AG10803 (cell line): ENCODE measurements around the gene TNFRSF1A.

Source experiments
- DNase-seq: peaks from one replicate; pipeline ENCODE4 v3.0.0; 2010; ENCODE audit warnings: low read depth
- H3K4me3 ChIP-seq: 2 replicates; pipeline ENCODE4 v1.5.1; 2011; ENCODE audit warnings: mild to moderate bottlenecking, low read length, control low read depth
- CTCF ChIP-seq: conservative IDR thresholded peaks from 2 replicates; pipeline ENCODE4 v1.5.1; 2011; ENCODE audit warnings: mild to moderate bottlenecking, low read length, control low read depth, inconsistent platforms

Gene TNFRSF1A

GRCh38 chr12:6355491-6356373, 13.9 kb upstream of the TNFRSF1A start:
- DNase-seq = no peak
- no peak for TF ChIP-seq CTCF
- H3K4me3 ChIP-seq = no peak overlapping the region

- no peak for DNase-seq
- no peak for TF ChIP-seq CTCF
- H3K4me3 ChIP-seq = no peak overlapping the region
Observed at GRCh38 chr12:6354495-6355393, 12.9 kb upstream of the TNFRSF1A start.

GRCh38 chr12:6352193-6353173, 10.6 kb upstream of the TNFRSF1A start:
- DNase-seq = no peak
- no peak overlapping the region for H3K4me3 ChIP-seq
- TF ChIP-seq CTCF = no peak

DNA sequence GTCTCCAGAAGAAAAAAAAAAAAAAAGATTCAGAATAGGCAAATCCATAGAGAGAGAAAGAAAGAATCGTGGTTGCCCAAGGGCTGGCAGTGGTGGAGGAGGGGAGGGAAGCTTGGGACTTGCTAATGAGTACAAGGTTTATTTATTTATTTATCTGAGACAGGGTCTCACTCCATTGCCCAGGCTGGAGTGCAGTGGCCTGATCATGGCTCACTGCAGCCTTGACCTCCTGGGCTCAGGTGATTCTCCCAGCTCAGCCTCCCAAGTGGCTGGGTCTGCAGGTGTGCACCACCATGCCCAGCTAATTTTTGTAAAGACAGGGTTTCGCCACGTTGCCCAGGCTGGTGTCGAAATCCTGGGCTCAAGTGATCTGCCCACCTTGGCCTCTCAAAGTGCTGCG, 9.7 kb upstream of the TNFRSF1A start:
- no peak for DNase-seq
- TF ChIP-seq CTCF = no peak
- H3K4me3 ChIP-seq = no peak overlapping the region

- DNase-seq = peak; percentile 77
- TF ChIP-seq CTCF = no peak
- peak overlapping the region; percentile 28; the same call in 1 of the 2 replicates for H3K4me3 ChIP-seq
Observed at GRCh38 chr12:6347367-6348338, 5.8 kb upstream of the TNFRSF1A start.

- TF ChIP-seq CTCF = no peak
- H3K4me3 ChIP-seq = no peak overlapping the region
- no peak for DNase-seq
Observed at GRCh38 chr12:6346942-6347341, 5.1 kb upstream of the TNFRSF1A start.
